AG04449 (cell line): ENCODE measurements around the gene MOAP1.
"Not testable (repeated sequence)": the region's sequence is repeated elsewhere in the genome, so short reads cannot be mapped to it uniquely, and the experiment has no call there.

ENCODE experiments used
- CTCF ChIA-PET: fragments of 350-600 bp; formaldehyde crosslinking; extraction: SDS; loops from one replicate; lab custom pipeline; 2021; ENCODE audit warnings: antibody characterized with exemption; lab: Yijun Ruan, JAX
- POLR2A ChIA-PET: fragments of 400-600, 350-600 bp; formaldehyde crosslinking; extraction: SDS; loops from one replicate; lab custom pipeline; 2020; ENCODE audit warnings: antibody characterized with exemption, inconsistent platforms; lab: Yijun Ruan, JAX
- DNase-seq: peaks from one replicate; pipeline ENCODE4 v3.0.0-alpha.2; 2010; ENCODE audit warnings: low read depth, low spot score
- H3K4me3 ChIP-seq: 2 replicates; pipeline ENCODE4 v1.5.1; 2011; ENCODE audit warnings: low read depth, mild to moderate bottlenecking, control low read depth, low read length
- TF ChIP-seq, protein P1 (sequence below): IDR thresholded peaks from one replicate; pipeline ENCODE4 v1.5.1; 2011; ENCODE audit warnings: mild to moderate bottlenecking, moderate library complexity, low read length, control low read depth, inconsistent platforms; ENCODE audit not compliant: insufficient read depth; ENCODE audit errors: missing control alignments

MOAP1 gene

DNA sequence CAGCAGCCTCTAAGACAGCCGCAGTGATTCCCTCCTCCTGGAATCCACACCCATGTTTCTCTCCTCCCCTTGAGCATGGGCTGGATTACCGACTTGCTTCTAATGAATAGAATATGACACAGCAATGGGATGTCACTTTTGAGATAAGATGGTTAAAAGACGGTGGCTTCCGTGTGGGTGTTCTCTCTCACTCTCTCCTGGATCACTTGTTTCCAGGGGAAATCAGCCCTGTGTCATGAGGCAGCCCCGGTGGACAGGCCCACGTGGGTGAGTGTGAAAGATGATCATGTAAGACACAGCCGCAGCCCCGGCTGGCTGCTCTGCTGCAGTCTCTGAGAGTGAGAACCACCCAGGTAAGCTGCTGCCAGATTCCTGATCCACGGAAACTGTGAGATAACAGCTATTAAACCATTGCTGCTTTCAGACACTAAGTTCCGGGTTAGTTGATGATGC lies 10.7 kb downstream of the MOAP1 start:
- TF ChIP-seq, protein P1, sequence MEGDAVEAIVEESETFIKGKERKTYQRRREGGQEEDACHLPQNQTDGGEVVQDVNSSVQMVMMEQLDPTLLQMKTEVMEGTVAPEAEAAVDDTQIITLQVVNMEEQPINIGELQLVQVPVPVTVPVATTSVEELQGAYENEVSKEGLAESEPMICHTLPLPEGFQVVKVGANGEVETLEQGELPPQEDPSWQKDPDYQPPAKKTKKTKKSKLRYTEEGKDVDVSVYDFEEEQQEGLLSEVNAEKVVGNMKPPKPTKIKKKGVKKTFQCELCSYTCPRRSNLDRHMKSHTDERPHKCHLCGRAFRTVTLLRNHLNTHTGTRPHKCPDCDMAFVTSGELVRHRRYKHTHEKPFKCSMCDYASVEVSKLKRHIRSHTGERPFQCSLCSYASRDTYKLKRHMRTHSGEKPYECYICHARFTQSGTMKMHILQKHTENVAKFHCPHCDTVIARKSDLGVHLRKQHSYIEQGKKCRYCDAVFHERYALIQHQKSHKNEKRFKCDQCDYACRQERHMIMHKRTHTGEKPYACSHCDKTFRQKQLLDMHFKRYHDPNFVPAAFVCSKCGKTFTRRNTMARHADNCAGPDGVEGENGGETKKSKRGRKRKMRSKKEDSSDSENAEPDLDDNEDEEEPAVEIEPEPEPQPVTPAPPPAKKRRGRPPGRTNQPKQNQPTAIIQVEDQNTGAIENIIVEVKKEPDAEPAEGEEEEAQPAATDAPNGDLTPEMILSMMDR: no peak
- ChIA-PET CTCF (interaction anchor here (0.9 to 8.9 kb wide), 5 partner anchors 10 to 222 kb away, joined by 3 to 68 read pairs (median 6); partner anchors contain the start of genes ITPK1 and MOAP1), POLR2A (no interaction called here)
- DNase-seq: no peak
- H3K4me3 ChIP-seq: no peak overlapping the region

- POLR2A ChIA-PET: no interaction called here
- DNase-seq: no peak
- TF ChIP-seq, protein P1: no peak
- H3K4me3 ChIP-seq: no peak overlapping the region
- CTCF ChIA-PET: interaction anchor here (1.7 kb wide), 1 partner anchor 38 kb away, joined by 3 read pairs; no protein-coding TSS in a partner anchor
Measured at GRCh38 chr14:93171376-93171775, 13.3 kb downstream of the MOAP1 start.

DNA sequence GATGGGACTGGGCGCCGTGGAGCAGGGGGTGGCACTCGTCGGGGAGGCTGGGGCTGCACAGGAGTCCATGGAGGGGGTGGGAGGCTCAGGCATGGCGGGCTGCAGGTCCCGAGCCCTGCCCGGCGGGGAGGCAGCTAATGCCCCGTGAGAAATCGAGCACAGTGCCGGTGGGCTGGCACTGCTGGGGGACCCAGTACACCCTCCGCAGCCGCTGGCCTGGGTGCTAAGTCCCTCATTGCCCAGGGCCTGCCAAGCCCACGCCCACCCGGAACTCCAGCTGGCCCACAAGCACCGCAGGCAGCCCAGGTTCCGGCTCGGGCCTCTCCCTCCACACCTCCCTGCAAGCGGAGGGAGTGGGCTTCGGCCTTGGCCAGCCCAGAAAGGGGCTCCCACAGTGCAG lies 14.6 kb downstream of the MOAP1 start:
- POLR2A ChIA-PET, DNase-seq, H3K4me3 ChIP-seq: not testable (repeated sequence)
- CTCF ChIA-PET: interaction anchor here (1.6 to 1.7 kb wide), 2 partner anchors 8 to 37 kb away, joined by 3 to 10 read pairs; no protein-coding TSS in a partner anchor

DNA sequence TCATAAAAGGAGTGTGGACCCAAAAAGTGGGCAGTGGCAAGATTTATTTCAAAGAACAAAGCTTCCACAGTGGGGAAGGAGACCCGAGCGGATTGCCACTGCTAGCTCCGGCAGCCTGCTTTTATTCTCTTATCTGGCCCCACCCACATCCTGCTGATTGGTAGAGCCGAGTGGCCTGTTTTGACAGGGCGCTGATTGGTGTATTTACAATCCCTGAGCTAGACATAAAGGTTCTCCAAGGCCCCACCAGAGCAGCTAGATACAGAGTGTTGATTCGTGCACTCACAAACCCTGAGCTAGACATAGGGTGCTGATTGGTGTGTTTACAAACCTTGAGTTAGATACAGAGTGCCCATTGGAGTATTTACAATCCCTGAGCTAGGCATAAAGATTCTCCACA lies 15.1 kb downstream of the MOAP1 start:
- H3K4me3 ChIP-seq, DNase-seq: not testable (repeated sequence)
- POLR2A ChIA-PET: interaction anchor here (0.6 kb wide), 1 partner anchor 13 kb away, joined by 3 read pairs; no protein-coding TSS in a partner anchor
- CTCF ChIA-PET: interaction anchor here (0.8 to 1.7 kb wide), 4 partner anchors 9 to 56 kb away, joined by 3 to 10 read pairs (median 4); partner anchors contain the start of gene MOAP1

DNA sequence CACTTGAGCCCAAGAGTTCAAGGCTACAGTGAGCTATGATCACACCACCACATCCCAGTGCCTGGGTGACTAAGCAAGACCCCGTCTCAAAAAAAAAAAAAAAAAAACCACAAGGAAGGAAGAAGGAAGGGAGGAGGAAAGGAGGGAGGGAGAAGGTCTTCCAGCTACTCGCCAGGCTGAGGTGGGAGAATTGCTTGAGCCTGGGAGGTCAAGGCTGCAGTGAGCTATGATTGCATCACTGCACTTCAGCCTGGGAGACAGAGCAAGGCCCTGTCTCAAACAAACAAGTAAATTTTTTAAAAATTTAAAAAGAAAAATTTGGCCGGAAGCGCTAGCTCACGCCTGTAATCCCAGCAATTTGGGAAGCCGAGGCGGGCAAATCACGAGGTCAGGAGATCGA lies 16.1 kb downstream of the MOAP1 start:
- POLR2A ChIA-PET, DNase-seq, H3K4me3 ChIP-seq: not testable (repeated sequence)
- CTCF ChIA-PET: interaction anchor here (0.8 to 2.5 kb wide), 5 partner anchors 8 to 55 kb away, joined by 3 to 22 read pairs (median 6); partner anchors contain the start of gene MOAP1

GRCh38 chr14:93165271-93166265 lies 19.1 kb downstream of the MOAP1 start:
- DNase-seq, H3K4me3 ChIP-seq, POLR2A ChIA-PET: not testable (repeated sequence)
- CTCF ChIA-PET: interaction anchor here (2.1 to 6.3 kb wide), 3 partner anchors 11 to 52 kb away, joined by 8 to 46 read pairs (median 22); no protein-coding TSS in a partner anchor

DNA sequence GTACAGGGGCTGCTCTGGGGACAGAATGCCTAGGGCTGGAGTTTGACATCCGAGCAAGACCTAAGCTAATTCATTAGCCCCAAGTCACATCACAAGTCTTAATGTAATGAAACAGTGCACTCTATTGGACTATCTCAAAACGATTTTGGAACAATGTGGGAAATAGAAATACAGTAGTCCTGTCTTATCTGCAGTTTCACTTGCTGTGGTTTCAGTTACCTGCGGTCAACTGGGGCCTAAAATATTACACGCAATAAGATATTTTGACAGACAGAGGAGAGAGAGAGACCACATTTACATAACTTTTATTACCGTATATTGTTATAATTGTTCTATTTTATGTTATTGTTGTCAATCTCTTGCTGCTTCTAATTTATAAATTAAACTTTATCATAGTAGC lies 21.1 kb downstream of the MOAP1 start:
- ChIA-PET CTCF (interaction anchor here (0.9 to 6.3 kb wide), 3 partner anchors 13 to 212 kb away, joined by 3 to 46 read pairs (median 5); no protein-coding TSS in a partner anchor), POLR2A (no interaction called here)
- no peak for DNase-seq
- TF ChIP-seq, protein P1: no peak
- H3K4me3 ChIP-seq: no peak overlapping the region

DNA sequence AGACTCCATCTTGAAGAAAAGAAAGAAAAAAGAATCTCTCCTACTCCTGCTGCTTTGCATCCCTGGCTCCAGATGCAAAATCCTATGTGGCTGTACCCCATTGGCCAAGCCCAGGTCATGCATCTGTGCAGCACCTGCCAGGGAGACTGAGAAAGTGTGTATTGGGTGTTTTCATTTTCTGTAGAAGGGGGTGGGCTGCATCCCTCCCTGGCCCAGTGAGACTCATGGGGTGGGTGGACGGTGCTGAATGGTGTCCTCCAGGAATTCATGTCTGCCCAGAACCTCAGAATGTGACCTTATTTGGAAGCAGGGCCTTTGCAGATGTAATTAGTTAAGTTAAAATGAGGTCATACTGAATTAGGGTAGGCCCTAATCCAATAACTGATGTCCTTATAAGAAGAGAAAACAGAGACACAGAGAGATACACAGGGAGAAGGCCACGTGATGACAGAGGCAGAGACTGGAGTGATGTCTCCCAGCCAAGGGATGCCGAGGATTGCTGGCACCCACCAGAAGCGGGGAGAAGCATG lies 23.2 kb downstream of the MOAP1 start:
- POLR2A ChIA-PET: no interaction called here
- CTCF ChIA-PET: interaction anchor here (0.7 to 6.3 kb wide), 7 partner anchors 7 to 45 kb away, joined by 3 to 46 read pairs (median 4); partner anchors contain the start of genes LYSET and MOAP1
- DNase-seq: no peak
- TF ChIP-seq, protein P1: no peak
- no peak overlapping the region for H3K4me3 ChIP-seq
